IMR-90 (cell line): ENCODE measurements around the gene RTP5. TPM values are rescaled to one million over a fixed set of nuclear protein-coding genes. Genes with fewer than 3 reads are reported as not detected.
"Not testable (repeated sequence)": the region's sequence is repeated elsewhere in the genome, so short reads cannot be mapped to it uniquely, and the experiment has no call there.

Experiments
- ATAC-seq: fragments of 200-7000 bp; cut with Tn5 transposase; 2 replicates; pipeline ENCODE4 v1.9.1; 2020; ENCODE audit warnings: low read depth, mild to moderate bottlenecking, moderate library complexity
- BruUV-seq: library from RNA; stranded (reverse); fragments of 400-500 nt; replicated peaks from 2 replicates; lab custom pipeline; 2021; lab: Mats Ljungman, UMichigan
- CTCF ChIA-PET: fragments of 300-600 bp; formaldehyde crosslinking; extraction: SDS; loops from one replicate; lab custom pipeline; 2021; ENCODE audit warnings: antibody characterized with exemption; lab: Yijun Ruan, JAX
- POLR2A ChIA-PET: fragments of 300-600 bp; sonication (Branson Sonifier 250); formaldehyde crosslinking; loops from one replicate; lab custom pipeline; 2022; ENCODE audit warnings: antibody characterized with exemption; ENCODE audit not compliant: unreplicated experiment; lab: Charles Lee
- DNase-seq: peaks from one replicate; pipeline ENCODE4 v3.0.0; 2013
- H2AFZ ChIP-seq: replicated peaks from 2 replicates; pipeline ENCODE3; 2013; ENCODE audit warnings: low read length, mild to moderate bottlenecking; ENCODE audit not compliant: poor library complexity
- H2AK5ac ChIP-seq: 2 replicates; pipeline ENCODE4 v1.6.1; 2013; ENCODE audit warnings: low read depth, low read length, inconsistent platforms
- H2AK9ac ChIP-seq: replicated peaks from 2 replicates; pipeline ENCODE3; 2013; ENCODE audit warnings: mild to moderate bottlenecking, low read depth, low read length, moderate library complexity; ENCODE audit not compliant: poor library complexity
- H2BK120ac ChIP-seq: 2 replicates; pipeline ENCODE4 v1.6.1; 2013; ENCODE audit warnings: low read depth, low read length, inconsistent platforms
- H2BK15ac ChIP-seq: 3 replicates; pipeline ENCODE4 v1.6.1; 2013; ENCODE audit warnings: low read depth, low read length, inconsistent platforms
- H2BK20ac ChIP-seq: 2 replicates; pipeline ENCODE4 v1.6.1; 2013; ENCODE audit warnings: low read depth, mild to moderate bottlenecking, inconsistent platforms, low read length, moderate library complexity
- H2BK5ac ChIP-seq: 2 replicates; pipeline ENCODE4 v1.6.1; 2013; ENCODE audit warnings: mild to moderate bottlenecking, low read depth, low read length, inconsistent platforms; ENCODE audit not compliant: poor library complexity, severe bottlenecking
- H3K14ac ChIP-seq: replicated peaks from 2 replicates; pipeline ENCODE4 v1.6.1; 2013; ENCODE audit warnings: low read depth, low read length, inconsistent platforms
- H3K18ac ChIP-seq: 2 replicates; pipeline ENCODE4 v1.6.1; 2013; ENCODE audit warnings: low read depth, low read length, control low read depth
- H3K23ac ChIP-seq: 2 replicates; pipeline ENCODE4 v1.6.1; 2013; ENCODE audit warnings: low read depth, low read length, inconsistent platforms
- H3K27ac ChIP-seq: 2 replicates; pipeline ENCODE4 v1.5.1; 2013; ENCODE audit warnings: mild to moderate bottlenecking, control low read depth, low read length; ENCODE audit not compliant: insufficient read depth
- H3K27me3 ChIP-seq: 2 replicates; pipeline ENCODE4 v1.6.1; 2013; ENCODE audit warnings: low read length; ENCODE audit not compliant: control insufficient read depth, insufficient read depth
- H3K36me3 ChIP-seq: 2 replicates; pipeline ENCODE4 v1.6.1; 2013; ENCODE audit warnings: low read length, mixed read lengths; ENCODE audit not compliant: control insufficient read depth, insufficient read depth
- H3K4ac ChIP-seq: 2 replicates; pipeline ENCODE4 v1.6.1; 2013; ENCODE audit warnings: low read depth, low read length, inconsistent platforms
- H3K4me1 ChIP-seq: 2 replicates; pipeline ENCODE4 v1.6.1; 2013; ENCODE audit warnings: low read length, mixed read lengths; ENCODE audit not compliant: control insufficient read depth, insufficient read depth
- H3K4me2 ChIP-seq: 2 replicates; pipeline ENCODE4 v1.6.1; 2013; ENCODE audit warnings: low read depth, mild to moderate bottlenecking, control low read depth, low read length, moderate library complexity
- H3K4me3 ChIP-seq: 2 replicates; pipeline ENCODE4 v1.5.1; 2013; ENCODE audit warnings: low read depth, mild to moderate bottlenecking, control low read depth, low read length, moderate library complexity; ENCODE audit not compliant: insufficient read depth
- H3K56ac ChIP-seq: 2 replicates; pipeline ENCODE4 v1.6.1; 2013; ENCODE audit warnings: low read length, inconsistent platforms; ENCODE audit not compliant: insufficient read depth; ENCODE audit errors: extremely low read depth
- H3K79me1 ChIP-seq, 2 experiments: 2 replicates each; pipeline ENCODE4 v1.6.1; 2013; ENCODE audit warnings: low read length in 2 of 2, inconsistent platforms in 1 of 2, low read depth in 1 of 2
- H3K9ac ChIP-seq: 2 replicates; pipeline ENCODE4 v1.6.1; 2013; ENCODE audit warnings: low read depth, low read length, control low read depth
- H3K9me1 ChIP-seq: 2 replicates; pipeline ENCODE4 v1.6.1; 2013; ENCODE audit warnings: low read length, inconsistent platforms; ENCODE audit not compliant: insufficient read depth
- H3K9me3 ChIP-seq: 2 replicates; pipeline ENCODE4 v1.6.1; 2013; ENCODE audit warnings: low read length; ENCODE audit not compliant: control insufficient read depth, insufficient read depth
- H4K20me1 ChIP-seq: 2 replicates; pipeline ENCODE4 v1.6.1; 2013; ENCODE audit warnings: low read length, inconsistent platforms; ENCODE audit not compliant: insufficient read depth
- H4K5ac ChIP-seq: 2 replicates; pipeline ENCODE4 v1.6.1; 2013; ENCODE audit warnings: mild to moderate bottlenecking, low read depth, low read length, control low read depth
- H4K8ac ChIP-seq, 2 experiments: 2 replicates each; pipeline ENCODE4 v1.6.1; 2013; ENCODE audit warnings: low read depth in 2 of 2, low read length in 2 of 2, control low read depth in 1 of 2, inconsistent platforms in 1 of 2
- H4K91ac ChIP-seq: 2 replicates; pipeline ENCODE4 v1.6.1; 2013; ENCODE audit warnings: low read depth, low read length, inconsistent platforms; ENCODE audit not compliant: insufficient read depth
- BHLHE40 ChIP-seq: fragments of 150-350 bp; IDR thresholded peaks from 2 replicates; pipeline ENCODE4 v1.6.1; 2016; ENCODE audit warnings: mild to moderate bottlenecking, low read depth, low read length
- CEBPB ChIP-seq: IDR thresholded peaks from 2 replicates; pipeline ENCODE4 v1.6.1; 2012; ENCODE audit warnings: low read depth, low read length, improper control_type of control experiment
- MAFK ChIP-seq: IDR thresholded peaks from 2 replicates; pipeline ENCODE4 v1.6.1; 2012; ENCODE audit warnings: low read depth, low read length, improper control_type of control experiment
- POLR2A ChIP-seq: IDR thresholded peaks from 2 replicates; pipeline ENCODE4 v1.6.1; 2012; ENCODE audit warnings: mild to moderate bottlenecking, low read depth, low read length
- RFX5 ChIP-seq: IDR thresholded peaks from 2 replicates; pipeline ENCODE4 v1.8.0; 2012; ENCODE audit warnings: low read depth, mild to moderate bottlenecking, low read length, moderate library complexity
- SMC3 ChIP-seq: fragments of 150-350 bp; IDR thresholded peaks from 2 replicates; pipeline ENCODE4 v1.6.1; 2016; ENCODE audit warnings: low read depth, mild to moderate bottlenecking, antibody characterized with exemption, low read length, moderate library complexity
- WGBS, 2 experiments: methylation state at CpG; one replicate each; pipeline versions ENCODE4 v1.1.5 to v1.1.7; 2013; ENCODE audit warnings: missing lambda C conversion rate in 2 of 2; ENCODE audit not compliant: insufficient read length in 1 of 2; ENCODE audit errors: extremely low coverage in 2 of 2; 5-methylcytosine and 5-hydroxymethylcytosine counted together
- dilution Hi-C: fragments of 300-500 bp; cut with HindIII; formaldehyde crosslinking; loops from one replicate; pipeline ENCODE4 v1.14.3; 2018; ENCODE audit warnings: low sequenced_read_pairs; ENCODE audit not compliant: unreplicated experiment
- in situ Hi-C: fragments of 300-500 bp; cut with MboI; formaldehyde crosslinking; loops from 3 replicates; pipeline ENCODE4 v1.14.3; 2019; ENCODE audit warnings: low sequenced_read_pairs, inconsistent platforms, mixed read lengths
- intact Hi-C: fragments of 100-400 bp; cut with micrococcal nuclease; formaldehyde crosslinking; loops from 2 replicates; pipeline ENCODE4 v1.10.0; 2022
- polyA plus RNA-seq, 3 experiments: library from polyadenylated mRNA; depleted of rRNA; stranded (reverse); fragments of >200 nt; gene quantifications; 2 replicates each; pipeline ENCODE4 v1.2.3, GENCODE V29; 2012; ENCODE audit warnings: low replicate concordance in 1 of 3
- total RNA-seq: library from RNA; depleted of rRNA; stranded (reverse); fragments of >200 nt; gene quantifications from 2 replicates; pipeline ENCODE4 v1.2.3, GENCODE V29; 2012
- TF ChIP-seq, protein P1 (sequence below): fragments of 150-350 bp; IDR thresholded peaks from 2 replicates; pipeline ENCODE4 v1.6.1; 2016; ENCODE audit warnings: low read depth, mild to moderate bottlenecking, low read length, moderate library complexity, borderline replicate concordance

The RTP5 gene
- total and polyA plus RNA-seq, 2 of the 4 experiments (the other 2 are of a cell fraction), result not detected

DNA sequence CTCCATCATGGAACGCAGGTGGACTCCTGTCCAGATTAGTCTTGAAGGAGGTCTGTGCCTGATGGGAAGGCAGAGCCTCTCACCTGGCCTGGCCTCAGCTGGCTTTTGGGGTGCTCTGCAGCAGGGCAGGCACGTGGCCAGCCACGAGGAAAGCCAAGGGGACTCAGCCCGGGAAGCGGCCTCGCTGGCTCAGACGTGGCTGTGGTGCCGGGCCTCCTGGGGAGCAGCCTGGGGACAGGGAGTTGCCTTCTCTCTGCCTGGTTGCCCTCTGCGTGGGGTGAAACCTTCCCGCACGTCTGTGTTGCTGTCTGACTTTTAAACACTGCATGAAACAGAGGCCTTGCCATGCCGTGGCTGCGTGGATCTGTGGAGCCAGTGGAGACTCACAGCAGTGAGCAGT is 45.0 kb downstream of the RTP5 start:
- POLR2A ChIA-PET, result no interaction called here
- no peak overlapping the region for H4K5ac ChIP-seq
- TF ChIP-seq MAFK (no peak), BHLHE40 (no peak), SMC3 (no peak), RFX5 (no peak), POLR2A (no peak), CEBPB (no peak)
- TF ChIP-seq, protein P1, sequence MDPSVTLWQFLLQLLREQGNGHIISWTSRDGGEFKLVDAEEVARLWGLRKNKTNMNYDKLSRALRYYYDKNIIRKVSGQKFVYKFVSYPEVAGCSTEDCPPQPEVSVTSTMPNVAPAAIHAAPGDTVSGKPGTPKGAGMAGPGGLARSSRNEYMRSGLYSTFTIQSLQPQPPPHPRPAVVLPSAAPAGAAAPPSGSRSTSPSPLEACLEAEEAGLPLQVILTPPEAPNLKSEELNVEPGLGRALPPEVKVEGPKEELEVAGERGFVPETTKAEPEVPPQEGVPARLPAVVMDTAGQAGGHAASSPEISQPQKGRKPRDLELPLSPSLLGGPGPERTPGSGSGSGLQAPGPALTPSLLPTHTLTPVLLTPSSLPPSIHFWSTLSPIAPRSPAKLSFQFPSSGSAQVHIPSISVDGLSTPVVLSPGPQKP, result no peak
- H2BK20ac ChIP-seq, result no peak overlapping the region
- dilution Hi-C loops, result no loop called here
- H3K9ac ChIP-seq, result no peak overlapping the region
- no peak overlapping the region for H2BK120ac ChIP-seq
- no peak overlapping the region for H3K27ac ChIP-seq
- ATAC-seq (no peak), DNase-seq (no peak)
- H3K56ac ChIP-seq, result no peak overlapping the region
- H2BK15ac ChIP-seq, result no peak overlapping the region
- no peak overlapping the region for H2AK5ac ChIP-seq
- no peaks in the 10 kb centered on the region for H3K9me1 ChIP-seq
- H3K9me3 ChIP-seq, result peaks cover 13% of the 10 kb centered on the region
- no peaks in the 10 kb centered on the region for H3K36me3 ChIP-seq
- H4K8ac ChIP-seq, result no peak overlapping the region
- in situ Hi-C loops, result no loop called here
- no peak overlapping the region for H3K14ac ChIP-seq
- H3K4me1 ChIP-seq, result no peaks in the 10 kb centered on the region
- WGBS, 2 experiments, result 89% methylated on average over 10 of the region's 13 CpGs; no CpG with 5 or more reads in 1 of the 2 experiments
- H3K79me1 ChIP-seq, result no peaks in the 10 kb centered on the region
- CTCF ChIA-PET, result no interaction called here
- H2AK9ac ChIP-seq, result no peak overlapping the region
- H4K20me1 ChIP-seq, result no peaks in the 10 kb centered on the region
- H4K91ac ChIP-seq, result no peak overlapping the region
- no peak overlapping the region for H3K4me2 ChIP-seq
- H2BK5ac ChIP-seq, result no peak overlapping the region
- intact Hi-C loops, result no loop called here
- no peak overlapping the region for H3K4me3 ChIP-seq
- H3K18ac ChIP-seq, result no peak overlapping the region
- H3K4ac ChIP-seq, result no peak overlapping the region
- BruUV-seq, result no TSS peak
- no peak overlapping the region for H2AFZ ChIP-seq
- H3K23ac ChIP-seq, result no peak overlapping the region
- H3K27me3 ChIP-seq, result no peaks in the 10 kb centered on the region

DNA sequence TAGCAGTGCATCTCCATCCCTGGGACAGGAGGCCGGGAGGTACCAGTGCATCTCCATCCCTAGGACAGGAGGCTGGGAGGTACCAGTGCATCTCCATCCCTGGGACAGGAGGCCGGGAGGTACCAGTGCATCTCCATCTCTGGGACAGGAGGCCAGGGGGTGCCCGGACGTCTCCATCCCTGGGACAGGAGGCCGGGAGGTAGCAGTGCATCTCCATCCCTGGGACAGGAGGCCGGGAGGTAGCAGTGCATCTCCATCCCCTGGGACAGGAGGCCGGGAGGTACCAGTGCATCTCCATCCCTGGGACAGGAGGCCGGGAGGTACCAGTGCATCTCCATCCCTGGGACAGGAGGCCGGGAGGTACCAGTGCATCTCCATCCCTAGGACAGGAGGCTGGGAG is 52.1 kb downstream of the RTP5 start:
- H2AK9ac ChIP-seq, H2AFZ ChIP-seq, intact Hi-C loops, BruUV-seq, H3K27ac ChIP-seq, ATAC-seq, H4K8ac ChIP-seq, H2BK5ac ChIP-seq, H3K4ac ChIP-seq, H3K23ac ChIP-seq, H3K9me1 ChIP-seq, H3K4me2 ChIP-seq, H4K91ac ChIP-seq, H3K9me3 ChIP-seq, H3K14ac ChIP-seq, DNase-seq, CTCF ChIA-PET, H2BK20ac ChIP-seq, H3K9ac ChIP-seq, H4K20me1 ChIP-seq, H3K27me3 ChIP-seq, H3K79me1 ChIP-seq, dilution Hi-C loops, H4K5ac ChIP-seq, H3K36me3 ChIP-seq, H3K18ac ChIP-seq, H2BK15ac ChIP-seq, H3K56ac ChIP-seq, H3K4me3 ChIP-seq, in situ Hi-C loops, H2BK120ac ChIP-seq, H3K4me1 ChIP-seq, H2AK5ac ChIP-seq, POLR2A ChIA-PET: not testable (repeated sequence)
- no CpG with 5 or more reads among the region's 9 CpGs for WGBS, 2 experiments
